Activated CD4-positive, alpha-beta T cell treated with anti-CD3 and anti-CD28 coated beads, Interleukin-2, Interleukin-4, amounts not matched to agents 100 ng/mL and 50 ng/mL, durations not matched to agents 16 hours and 8 hours (primary cell): ENCODE measurements around the gene CD6.

Experiments
- DNase-seq: peaks from one replicate; pipeline ENCODE4 v3.0.0-alpha.2; 2020; ENCODE audit warnings: low spot score

Gene CD6

GRCh38 chr11:61026121-61027031, 54.9 kb downstream of the CD6 start:
- peak; percentile 56 for DNase-seq

DNA sequence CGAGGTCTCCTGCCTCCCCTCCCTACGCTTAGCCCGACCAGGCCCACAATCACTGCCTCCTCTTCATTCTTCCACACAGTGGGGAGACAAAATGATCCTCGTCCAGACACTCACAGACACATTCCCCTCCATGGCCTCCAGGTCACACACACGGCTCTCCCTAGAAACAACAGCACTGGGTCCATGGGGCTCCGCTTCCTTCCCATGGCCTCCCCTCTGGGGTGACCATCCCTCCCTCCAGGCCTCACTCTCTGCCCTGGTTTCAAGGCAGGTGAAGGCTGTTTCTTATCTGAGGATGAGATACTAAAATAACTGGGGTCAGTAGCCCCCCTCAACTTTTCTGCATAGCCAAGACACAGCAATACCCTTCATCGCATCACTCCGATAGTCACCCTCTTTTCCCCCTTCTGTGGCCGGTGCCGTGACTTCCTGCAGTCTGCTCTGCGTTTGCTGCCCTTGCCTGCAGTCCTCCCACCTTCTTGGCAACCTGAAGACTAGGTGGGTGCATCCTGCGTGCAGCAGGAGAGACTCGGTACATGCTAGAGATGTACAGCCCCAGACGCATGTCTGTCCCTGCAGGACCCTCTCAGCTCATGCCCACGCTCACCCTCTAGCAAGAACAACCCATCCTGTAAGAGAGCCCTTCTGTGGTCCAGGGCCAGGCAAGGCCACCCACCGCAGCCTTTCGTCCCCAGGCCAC, 55.8 kb downstream of the CD6 start:
- no peak for DNase-seq

- peak; percentile 66 for DNase-seq
Observed at GRCh38 chr11:61028135-61028729, 56.8 kb downstream of the CD6 start.

DNA sequence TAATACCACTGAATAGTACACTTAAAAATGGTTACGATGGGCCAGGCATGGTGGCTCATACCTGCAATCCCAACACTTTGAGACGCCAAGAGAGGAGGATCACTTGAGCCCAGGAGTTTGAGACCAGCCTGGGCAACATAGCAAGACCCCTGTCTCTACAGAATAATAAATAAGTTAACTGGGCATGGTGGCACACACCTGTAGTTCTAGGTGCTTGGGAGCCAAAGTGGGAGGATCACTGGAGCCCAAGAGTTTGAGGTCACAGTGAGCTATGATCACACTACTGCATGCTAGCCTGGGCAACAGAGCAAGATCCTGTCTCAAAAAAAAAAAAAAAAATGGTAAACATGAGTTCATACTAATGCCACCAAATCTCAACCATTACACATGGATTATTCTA, 61.3 kb downstream of the CD6 start:
- DNase-seq: no peak

- DNase-seq: no peak
Observed at GRCh38 chr11:61033417-61033816, 61.9 kb downstream of the CD6 start.

DNA sequence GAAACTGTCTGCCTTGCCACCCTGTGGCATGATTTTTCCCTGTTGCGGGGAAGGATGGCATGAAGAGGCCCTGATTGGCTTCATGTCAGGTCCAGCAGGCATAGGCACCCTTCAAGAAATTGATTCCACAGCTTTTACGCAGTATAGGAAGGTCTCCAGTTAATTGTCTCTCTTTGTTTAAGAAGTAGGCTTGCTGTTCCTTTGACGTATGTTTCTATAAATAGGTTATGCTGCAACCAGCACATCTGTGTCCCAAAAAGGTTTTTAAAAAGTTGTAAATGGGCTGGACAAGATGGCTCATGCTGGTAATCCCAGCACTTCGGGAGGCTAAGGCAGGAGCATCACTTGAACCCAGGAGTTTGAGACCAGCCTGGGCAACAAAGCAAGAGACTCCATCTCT, 62.6 kb downstream of the CD6 start:
- DNase-seq: no peak

DNA sequence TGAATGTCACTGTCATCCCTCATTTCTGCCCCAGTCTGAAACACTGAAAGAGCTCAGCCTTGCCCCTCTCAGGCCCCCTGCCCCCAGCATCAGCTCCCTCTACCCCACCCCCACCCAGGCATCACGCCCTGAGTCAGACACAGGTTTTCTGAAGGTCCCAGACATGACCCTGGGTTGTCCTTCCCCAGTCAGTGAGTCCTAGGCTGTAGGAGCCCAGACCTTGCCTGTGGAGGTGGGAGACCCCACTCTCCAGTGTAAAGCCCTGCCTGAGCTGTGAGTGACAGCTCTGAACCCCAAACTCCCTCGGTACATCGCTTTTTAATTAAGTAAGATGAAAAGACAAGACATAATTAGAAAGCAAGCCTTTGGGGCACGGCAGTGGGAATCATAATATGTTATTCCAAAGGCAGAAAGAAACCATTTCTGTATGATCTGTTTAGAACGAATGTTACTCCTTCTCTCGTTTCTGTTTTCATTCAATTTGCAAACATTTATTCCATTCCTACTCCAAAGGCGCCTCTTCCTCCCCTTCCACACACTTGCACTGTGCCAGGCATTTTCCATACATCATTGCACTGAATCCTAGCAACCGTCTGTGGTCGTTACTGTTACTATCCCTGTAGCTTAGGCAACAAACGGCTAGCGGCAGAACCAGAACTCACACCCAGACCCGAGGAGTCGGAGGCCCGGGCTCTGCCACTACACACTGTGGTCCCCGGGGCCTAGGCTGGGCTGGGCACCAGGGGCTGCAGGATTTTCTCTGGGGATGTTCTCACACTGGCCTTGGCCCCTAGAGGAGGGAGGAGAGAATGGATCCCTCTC, 63.4 kb downstream of the CD6 start:
- DNase-seq: no peak

GRCh38 chr11:61035526-61035835, 64.0 kb downstream of the CD6 start:
- no peak for DNase-seq

DNA sequence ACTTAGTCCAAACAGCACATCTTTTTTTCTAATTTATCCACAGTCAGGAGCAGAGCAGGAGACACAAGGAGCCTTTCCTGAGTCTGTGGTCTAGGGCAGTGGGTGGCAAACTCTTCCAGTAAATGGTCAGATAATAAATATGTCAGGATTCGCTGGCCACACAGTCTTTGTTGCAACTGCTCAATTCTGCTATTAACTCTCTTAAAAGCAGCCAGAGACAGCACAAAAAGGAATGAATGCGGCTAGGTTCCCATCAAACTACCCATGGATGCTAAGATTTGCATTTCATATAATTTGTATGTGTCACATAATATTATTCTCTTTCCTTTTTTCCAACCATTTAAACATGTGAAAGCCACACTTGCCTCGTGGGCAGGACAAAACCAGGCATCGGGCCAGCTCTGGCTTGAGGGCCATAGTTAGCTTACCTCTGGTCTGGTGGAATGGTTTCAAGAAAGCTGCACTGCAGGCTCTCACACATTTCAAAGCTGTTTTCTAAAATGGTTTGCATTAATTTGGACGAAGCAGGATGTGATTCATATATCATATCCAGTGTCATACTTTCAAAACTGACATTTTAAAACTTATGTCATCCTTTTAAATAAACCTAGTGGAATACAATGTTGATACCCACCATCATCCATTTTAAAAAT, 66.1 kb downstream of the CD6 start:
- no peak for DNase-seq

DNA sequence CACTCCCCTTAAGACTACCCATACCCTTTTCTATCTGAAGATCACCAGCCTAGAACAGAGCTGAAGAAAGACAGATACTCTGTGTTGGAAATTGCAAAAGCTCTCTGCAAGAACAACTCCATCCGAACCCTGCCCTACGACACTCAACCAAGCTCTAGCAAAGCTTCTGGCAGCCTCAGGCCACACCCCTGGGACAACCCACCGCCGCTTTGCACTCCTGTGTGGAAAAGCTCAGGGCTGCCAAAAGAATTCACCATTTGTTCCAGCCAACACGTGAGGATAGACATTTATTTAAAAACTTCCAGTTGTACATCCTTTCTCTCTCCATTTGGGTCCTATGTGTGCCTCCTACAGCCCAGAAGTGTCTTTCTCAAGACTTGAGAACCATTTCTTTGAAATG, 68.4 kb downstream of the CD6 start:
- no peak for DNase-seq

DNA sequence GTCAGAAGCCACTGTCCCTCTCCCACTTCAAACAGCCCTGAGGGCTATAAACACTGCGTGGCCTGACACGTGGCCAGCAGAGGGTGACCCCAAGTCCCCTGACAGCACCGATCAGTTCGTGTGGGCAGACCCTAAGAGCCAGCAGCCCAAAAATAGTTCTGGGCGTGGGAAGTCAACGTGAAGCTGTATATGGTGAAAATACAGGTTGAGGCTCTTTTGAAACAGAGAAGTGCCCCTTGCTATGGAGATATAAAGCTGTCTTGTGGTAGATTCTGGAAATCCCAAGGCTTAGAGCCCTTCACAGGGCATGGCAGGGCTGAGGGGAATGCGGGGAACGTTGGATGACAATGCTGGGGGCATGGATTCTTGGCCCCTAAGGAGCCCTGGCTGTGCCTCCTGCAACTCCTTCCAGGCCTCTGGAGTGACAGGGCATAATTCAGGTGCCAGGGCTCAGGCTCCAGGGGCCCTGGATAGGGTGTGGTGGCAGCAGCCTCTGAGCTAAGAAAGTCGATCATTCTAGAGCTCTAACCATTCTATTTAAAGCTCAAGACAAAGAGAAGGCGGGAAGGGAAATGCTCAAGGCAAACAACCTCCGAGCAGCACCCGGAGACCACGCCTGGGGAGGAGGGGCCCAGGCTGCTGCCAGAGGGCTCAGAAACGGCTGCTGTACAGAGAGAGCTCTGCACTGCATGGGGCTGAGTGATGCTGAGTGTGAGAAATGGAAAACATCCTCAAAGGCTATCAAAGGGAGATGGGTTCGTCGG, 70.5 kb downstream of the CD6 start:
- peak; percentile 90 for DNase-seq

DNA sequence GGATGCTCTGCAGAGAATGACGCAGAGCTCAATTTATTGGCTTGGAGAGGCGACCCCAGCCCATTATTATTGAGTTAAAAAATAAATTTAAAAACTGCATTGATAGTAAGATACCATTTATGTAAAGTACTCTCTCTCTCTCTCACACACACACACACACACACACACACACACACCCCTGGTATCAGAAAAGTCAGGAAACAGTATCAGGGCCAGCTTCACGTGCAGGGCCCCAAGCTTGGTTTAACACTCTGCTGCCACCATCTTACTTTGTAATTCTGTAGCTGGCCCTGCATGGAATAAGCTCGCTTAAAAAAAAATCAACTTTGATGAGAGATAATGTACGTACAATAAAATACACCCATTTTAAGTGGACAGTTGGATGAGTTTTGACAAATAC, 71.1 kb downstream of the CD6 start:
- no peak for DNase-seq

- DNase-seq: peak; percentile 59
Observed at GRCh38 chr11:61042961-61043540, 71.6 kb downstream of the CD6 start.

GRCh38 chr11:61045271-61045670, 73.8 kb downstream of the CD6 start:
- no peak for DNase-seq

GRCh38 chr11:61046833-61047232, 75.4 kb downstream of the CD6 start:
- DNase-seq: no peak

- no peak for DNase-seq
Observed at GRCh38 chr11:61048368-61049062, 77.0 kb downstream of the CD6 start.

GRCh38 chr11:61049063-61049377, 77.5 kb downstream of the CD6 start:
- no peak for DNase-seq

DNA sequence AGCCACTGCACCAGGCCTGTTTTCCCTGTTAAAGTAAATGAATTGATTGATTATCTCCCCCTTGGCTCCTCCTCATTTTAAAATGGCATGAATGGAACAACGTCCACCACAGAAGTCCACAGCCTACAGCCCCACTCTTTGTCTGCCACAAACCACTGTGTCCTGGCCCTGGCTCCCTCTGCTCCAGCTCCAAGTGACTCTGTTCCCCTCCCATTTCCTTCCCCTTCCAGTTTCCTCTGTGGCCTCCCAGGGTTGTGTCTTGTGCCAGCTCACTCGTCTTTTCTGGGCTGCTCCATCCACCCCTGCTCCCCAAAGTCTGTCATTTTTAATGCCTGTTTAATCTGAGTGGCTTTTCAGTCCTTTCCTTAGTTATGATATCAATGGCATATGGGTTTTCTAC, 78.4 kb downstream of the CD6 start:
- no peak for DNase-seq

DNA sequence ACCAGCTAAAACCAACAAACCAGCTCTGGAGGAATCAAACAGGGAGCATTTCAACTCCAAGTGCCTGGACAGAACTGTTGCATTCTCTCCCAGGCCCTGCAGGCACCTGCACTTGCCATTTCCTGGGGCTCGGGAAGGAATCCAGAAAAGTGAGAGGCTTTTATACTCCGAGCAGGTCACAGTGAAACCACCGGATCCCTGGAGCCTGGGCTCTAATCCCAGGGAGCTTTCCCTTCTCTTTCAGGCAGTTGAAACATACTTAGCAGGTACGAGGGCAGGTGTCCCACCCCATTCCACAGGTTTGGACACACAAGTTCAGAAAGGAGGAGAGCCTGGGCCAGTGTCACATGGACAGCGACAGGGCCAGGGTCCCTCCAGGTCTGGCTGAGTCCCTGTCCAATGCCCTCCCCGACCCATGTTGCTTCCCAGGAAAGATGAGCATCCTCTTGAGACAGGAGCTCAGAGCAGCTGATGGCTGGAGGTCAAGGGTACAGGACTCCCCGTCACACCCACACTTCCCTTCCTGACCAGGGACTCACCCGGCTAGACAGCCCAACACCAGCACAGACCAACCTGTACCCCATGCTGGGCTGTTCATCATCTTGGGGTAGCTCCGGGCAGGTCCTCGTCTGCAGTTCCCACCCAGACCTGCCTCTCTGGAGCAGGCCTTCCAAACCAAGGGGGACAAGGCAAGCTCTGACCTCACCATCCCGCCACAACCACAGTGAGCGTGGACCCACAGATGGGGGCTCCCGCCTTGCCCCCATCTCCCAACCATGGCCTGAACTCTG, 80.9 kb downstream of the CD6 start:
- no peak for DNase-seq
